CD8-positive, alpha-beta memory T cell (primary cell): ENCODE measurements around the gene RAD51. TPM values are rescaled to one million over a fixed set of nuclear protein-coding genes. Genes with fewer than 3 reads are reported as not detected.

Experiments
- CTCF ChIA-PET: fragments of 350-600 bp; sonication (Branson Sonifier 250); formaldehyde crosslinking; loops from one replicate; lab custom pipeline; 2021; ENCODE audit warnings: antibody characterized with exemption; lab: Charles Lee
- POLR2A ChIA-PET: fragments of 350-600 bp; sonication (Branson Sonifier 250); formaldehyde crosslinking; loops from one replicate; lab custom pipeline; 2021; ENCODE audit warnings: antibody characterized with exemption; lab: Charles Lee
- DNase-seq, 5 donors: peaks; one replicate each; pipeline versions ENCODE4 v3.0.0 to v3.0.0-alpha.2; 2020 to 2022; ENCODE audit warnings: mixed read lengths in 1 of 5
- H3K27ac ChIP-seq: one replicate; pipeline ENCODE4 v1.7.0; 2013; ENCODE audit warnings: low read depth, mild to moderate bottlenecking, low read length, moderate library complexity
- H3K27me3 ChIP-seq: 2 replicates; pipeline ENCODE4 v1.7.0; 2013; ENCODE audit warnings: low read length, mild to moderate bottlenecking; ENCODE audit not compliant: insufficient read depth, poor library complexity, severe bottlenecking
- H3K36me3 ChIP-seq: 2 replicates; pipeline ENCODE4 v1.7.0; 2013; ENCODE audit warnings: mild to moderate bottlenecking, low read length, moderate library complexity; ENCODE audit not compliant: insufficient read depth
- H3K4me1 ChIP-seq: 2 replicates; pipeline ENCODE4 v1.7.0; 2013; ENCODE audit warnings: mild to moderate bottlenecking, low read length, moderate library complexity; ENCODE audit not compliant: insufficient read depth
- H3K4me3 ChIP-seq: 2 replicates; pipeline ENCODE4 v1.7.0; 2013; ENCODE audit warnings: mild to moderate bottlenecking, low read length
- H3K9me3 ChIP-seq: 2 replicates; pipeline ENCODE4 v1.7.0; 2013; ENCODE audit warnings: mild to moderate bottlenecking, low read length
- H3K27ac Mint-ChIP-seq, 8 donors: one replicate each; pipeline ENCODE4 v1.8.0; 2020 to 2021; ENCODE audit warnings: mixed read lengths in 8 of 8, mild to moderate bottlenecking in 6 of 8, inconsistent platforms in 3 of 8, moderate library complexity in 3 of 8
- H3K27me3 Mint-ChIP-seq, 2 donors: one replicate each; pipeline ENCODE4 v1.8.0; 2020 to 2021; ENCODE audit warnings: mixed read lengths in 2 of 2, mild to moderate bottlenecking in 1 of 2, moderate library complexity in 1 of 2
- H3K36me3 Mint-ChIP-seq, 3 donors: one replicate each; pipeline ENCODE4 v1.8.0; 2020 to 2021; ENCODE audit warnings: mixed read lengths in 3 of 3, inconsistent platforms in 1 of 3, mild to moderate bottlenecking in 1 of 3
- H3K4me1 Mint-ChIP-seq, 3 donors: one replicate each; pipeline ENCODE4 v1.8.0; 2020 to 2021; ENCODE audit warnings: mixed read lengths in 3 of 3, inconsistent platforms in 1 of 3, mild to moderate bottlenecking in 1 of 3
- H3K4me3 Mint-ChIP-seq, 7 donors: one replicate each; pipeline ENCODE4 v1.8.0; 2020 to 2021; ENCODE audit warnings: mixed read lengths in 7 of 7, mild to moderate bottlenecking in 6 of 7, moderate library complexity in 4 of 7, inconsistent platforms in 2 of 7
- H3K9me3 Mint-ChIP-seq, 5 donors: one replicate each; pipeline ENCODE4 v1.8.0; 2020 to 2022; ENCODE audit warnings: mixed read lengths in 5 of 5, mild to moderate bottlenecking in 3 of 5, moderate library complexity in 2 of 5, inconsistent platforms in 1 of 5
- polyA plus RNA-seq: library from polyadenylated mRNA; unstranded; fragments of 300-500 nt; fragmentation: Illumina TruSeq; gene quantifications from one replicate; pipeline ENCODE4 v1.2.3, GENCODE V29; 2021
- total RNA-seq, 2 experiments: library from RNA; stranded (reverse); gene quantifications; one replicate each; pipeline ENCODE4 v1.2.3, GENCODE V29; 2021

RAD51 gene
- total and polyA plus RNA-seq, 3 experiments from 2014 or later: 1.7 to 57.6 (median 54.3) TPM

GRCh38 chr15:40696228-40696627 lies 1.3 kb downstream of the RAD51 start:
- peaks cover 19 to 28% (median 20%) of the 10 kb centered on the region in 3 donors for H3K4me1 Mint-ChIP-seq
- no peaks in the 10 kb centered on the region for H3K27me3 ChIP-seq
- peak overlapping the region in 3 of 8 donors; percentile 35 to 97 (median 79) for H3K27ac Mint-ChIP-seq
- no peaks in the 10 kb centered on the region for H3K27me3 Mint-ChIP-seq
- H3K4me1 ChIP-seq: peaks cover 8% of the 10 kb centered on the region
- H3K36me3 Mint-ChIP-seq: peaks cover 0 to 26% (median 0%) of the 10 kb centered on the region in 3 donors
- no peak overlapping the region for H3K4me3 ChIP-seq
- H3K36me3 ChIP-seq: no peaks in the 10 kb centered on the region
- DNase-seq: no peak
- H3K9me3 ChIP-seq: no peaks in the 10 kb centered on the region
- POLR2A ChIA-PET: no interaction called here
- CTCF ChIA-PET: interaction anchor here (1.3 to 3.9 kb wide), 2 partner anchors 87 to 198 kb away, joined by 3 to 16 read pairs; partner anchors contain the start of gene VPS18
- H3K27ac ChIP-seq: no peak overlapping the region
- peak overlapping the region; percentile 33 to 99 (median 96) for H3K4me3 Mint-ChIP-seq
- no peaks in the 10 kb centered on the region for H3K9me3 Mint-ChIP-seq

DNA sequence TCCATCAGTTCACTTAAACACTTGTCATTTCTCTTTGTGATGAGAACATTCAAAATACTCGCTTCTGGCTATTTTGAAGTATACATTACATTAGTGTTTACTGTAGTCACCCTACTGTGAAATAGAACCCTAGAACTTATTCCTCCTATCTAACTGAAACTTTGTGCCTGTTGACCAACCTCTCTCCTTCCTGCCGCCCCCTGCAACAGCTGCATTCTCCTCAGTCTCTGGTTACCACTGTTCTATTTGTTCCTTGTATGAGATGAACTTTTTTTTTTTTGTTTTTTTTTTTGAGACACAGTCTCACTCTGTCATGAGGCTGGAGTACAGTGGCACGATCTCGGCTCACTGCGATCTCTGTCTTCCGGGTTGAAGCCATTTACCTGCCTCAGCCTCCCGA lies 2.9 kb downstream of the RAD51 start:
- Mint-ChIP-seq H3K36me3 (peaks cover 0 to 16% (median 0%) of the 10 kb centered on the region in 3 donors), H3K27me3 (no peaks in the 10 kb centered on the region), H3K4me3 (peak overlapping the region in 3 of 7 donors; percentile 21 to 57 (median 44)), H3K9me3 (no peaks in the 10 kb centered on the region), H3K4me1 (peaks cover 16 to 24% (median 19%) of the 10 kb centered on the region in 3 donors), H3K27ac (peak overlapping the region in 3 of 8 donors; percentile 8 to 41 (median 37))
- Histone ChIP-seq H3K9me3 (no peaks in the 10 kb centered on the region), H3K4me3 (no peak overlapping the region), H3K36me3 (no peaks in the 10 kb centered on the region), H3K4me1 (peaks cover 8% of the 10 kb centered on the region), H3K27me3 (no peaks in the 10 kb centered on the region), H3K27ac (no peak overlapping the region)
- no peak for DNase-seq
- ChIA-PET CTCF (no interaction called here), POLR2A (no interaction called here)

DNA sequence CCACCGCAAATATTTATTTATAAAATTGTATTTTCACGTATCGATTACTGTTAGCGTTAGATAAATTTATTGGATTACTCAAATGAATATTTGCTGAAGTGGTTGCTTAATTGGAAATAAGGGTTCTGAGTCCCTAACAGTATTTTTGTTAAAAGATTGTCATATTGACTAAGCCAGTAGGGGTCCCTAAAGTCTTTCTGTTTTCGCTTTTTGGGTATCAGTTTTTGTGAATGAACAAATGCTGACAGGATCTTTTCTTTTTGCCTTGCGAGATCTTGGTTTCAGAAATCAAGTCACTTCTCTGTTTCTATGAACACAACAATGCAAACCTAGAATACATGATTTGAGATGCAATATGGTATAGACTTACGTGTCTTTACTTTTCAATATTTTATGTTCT lies 7.1 kb downstream of the RAD51 start:
- Histone ChIP-seq H3K27ac (no peak overlapping the region), H3K27me3 (no peaks in the 10 kb centered on the region), H3K9me3 (no peaks in the 10 kb centered on the region), H3K36me3 (no peaks in the 10 kb centered on the region), H3K4me3 (no peak overlapping the region), H3K4me1 (no peaks in the 10 kb centered on the region)
- Mint-ChIP-seq H3K4me1 (no peaks in the 10 kb centered on the region), H3K9me3 (no peaks in the 10 kb centered on the region), H3K36me3 (peaks cover 0 to 3% (median 0%) of the 10 kb centered on the region in 3 donors), H3K27ac (no peak overlapping the region), H3K4me3 (no peak overlapping the region), H3K27me3 (no peaks in the 10 kb centered on the region)
- POLR2A ChIA-PET: no interaction called here
- CTCF ChIA-PET: interaction anchor here (1.4 kb wide), 1 partner anchor 83 kb away, joined by 3 read pairs; no protein-coding TSS in a partner anchor
- DNase-seq: peak in 2 of 5 donors; percentile 7 to 11

DNA sequence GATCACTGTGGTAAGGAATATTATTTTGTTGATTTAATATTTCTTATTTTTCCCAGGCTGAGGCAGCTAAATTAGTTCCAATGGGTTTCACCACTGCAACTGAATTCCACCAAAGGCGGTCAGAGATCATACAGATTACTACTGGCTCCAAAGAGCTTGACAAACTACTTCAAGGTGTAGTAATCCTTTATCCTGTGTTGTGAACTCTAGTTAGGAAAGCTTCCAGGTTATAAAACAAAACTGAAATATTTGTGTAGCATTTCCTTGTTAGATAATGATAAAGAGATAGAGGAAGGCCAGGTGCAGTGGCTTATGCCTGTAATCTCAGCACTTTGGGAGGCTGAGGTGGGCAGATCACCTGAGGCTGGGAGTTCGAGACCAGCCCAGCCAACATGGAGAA lies 11.1 kb downstream of the RAD51 start:
- Histone ChIP-seq H3K9me3 (no peaks in the 10 kb centered on the region), H3K27me3 (no peaks in the 10 kb centered on the region), H3K36me3 (no peaks in the 10 kb centered on the region), H3K27ac (no peak overlapping the region), H3K4me3 (no peak overlapping the region), H3K4me1 (no peaks in the 10 kb centered on the region)
- POLR2A ChIA-PET: no interaction called here
- Mint-ChIP-seq H3K27me3 (no peaks in the 10 kb centered on the region), H3K4me3 (no peak overlapping the region), H3K4me1 (no peaks in the 10 kb centered on the region), H3K36me3 (peaks cover 0 to 7% (median 0%) of the 10 kb centered on the region in 3 donors), H3K27ac (no peak overlapping the region), H3K9me3 (no peaks in the 10 kb centered on the region)
- CTCF ChIA-PET: interaction anchor here (1.5 kb wide), 1 partner anchor 101 kb away, joined by 3 read pairs; the partner anchor contains the start of genes DNAJC17 and ZFYVE19
- DNase-seq: no peak

DNA sequence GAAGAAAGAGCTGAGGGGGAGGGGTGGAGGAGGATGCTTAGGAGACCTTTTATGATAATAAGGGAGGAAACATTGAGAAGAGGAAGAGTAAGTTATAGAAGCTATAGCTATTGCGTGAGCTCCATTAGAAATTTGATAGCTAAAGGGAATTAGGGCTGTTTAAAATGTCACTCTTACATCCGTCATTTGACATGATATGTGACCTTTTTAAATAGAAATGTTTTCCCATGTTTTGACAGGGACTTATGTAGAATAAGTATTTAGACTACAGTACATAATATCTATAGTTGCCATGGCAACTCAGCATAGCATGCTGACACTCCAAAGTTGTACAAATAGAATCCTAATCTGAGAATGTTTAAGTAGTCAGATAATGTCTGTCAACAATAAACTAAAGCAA lies 19.2 kb downstream of the RAD51 start:
- H3K27ac ChIP-seq: no peak overlapping the region
- H3K4me1 ChIP-seq: no peaks in the 10 kb centered on the region
- H3K36me3 Mint-ChIP-seq: peaks cover 0 to 4% (median 0%) of the 10 kb centered on the region in 3 donors
- no peaks in the 10 kb centered on the region for H3K9me3 Mint-ChIP-seq
- H3K27me3 Mint-ChIP-seq: no peaks in the 10 kb centered on the region
- H3K27ac Mint-ChIP-seq: no peak overlapping the region
- H3K4me3 ChIP-seq: no peak overlapping the region
- no peaks in the 10 kb centered on the region for H3K36me3 ChIP-seq
- ChIA-PET CTCF (interaction anchor here (1.8 kb wide), 1 partner anchor 17 kb away, joined by 3 read pairs; no protein-coding TSS in a partner anchor), POLR2A (no interaction called here)
- H3K27me3 ChIP-seq: no peaks in the 10 kb centered on the region
- no peaks in the 10 kb centered on the region for H3K4me1 Mint-ChIP-seq
- no peaks in the 10 kb centered on the region for H3K9me3 ChIP-seq
- no peak overlapping the region for H3K4me3 Mint-ChIP-seq
- DNase-seq: no peak

- H3K9me3 Mint-ChIP-seq: no peaks in the 10 kb centered on the region
- Histone ChIP-seq H3K4me3 (no peak overlapping the region), H3K9me3 (no peaks in the 10 kb centered on the region), H3K27ac (no peak overlapping the region), H3K27me3 (no peaks in the 10 kb centered on the region), H3K4me1 (no peaks in the 10 kb centered on the region), H3K36me3 (no peaks in the 10 kb centered on the region)
- POLR2A ChIA-PET: no interaction called here
- no peak overlapping the region for H3K4me3 Mint-ChIP-seq
- no peaks in the 10 kb centered on the region for H3K27me3 Mint-ChIP-seq
- DNase-seq: no peak
- H3K36me3 Mint-ChIP-seq: no peaks in the 10 kb centered on the region
- CTCF ChIA-PET: no interaction called here
- H3K4me1 Mint-ChIP-seq: no peaks in the 10 kb centered on the region
- peak overlapping the region in 1 of 8 donors; percentile 38 for H3K27ac Mint-ChIP-seq
Observed at GRCh38 chr15:40716165-40716564, 21.2 kb downstream of the RAD51 start.

DNA sequence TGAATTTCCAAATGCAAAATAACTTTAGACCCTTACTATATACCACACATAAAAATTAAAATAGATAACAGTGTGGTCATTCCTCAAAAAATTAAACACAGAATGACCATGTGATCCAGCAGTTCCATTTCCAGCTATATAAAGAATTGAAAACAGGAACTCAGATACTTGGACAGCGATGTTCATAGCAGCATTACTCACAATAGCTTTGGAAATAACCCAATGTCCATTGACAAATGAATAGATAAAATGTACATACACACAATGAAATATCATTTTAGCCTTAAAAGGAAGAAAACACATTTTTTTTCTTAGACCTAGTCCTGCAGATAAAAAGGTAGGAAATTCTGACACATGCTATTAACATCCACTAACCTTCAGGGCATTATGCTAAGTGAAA lies 26.7 kb downstream of the RAD51 start:
- Histone ChIP-seq H3K9me3 (no peaks in the 10 kb centered on the region), H3K4me1 (no peaks in the 10 kb centered on the region), H3K27ac (no peak overlapping the region), H3K27me3 (no peaks in the 10 kb centered on the region), H3K4me3 (no peak overlapping the region), H3K36me3 (no peaks in the 10 kb centered on the region)
- CTCF ChIA-PET: no interaction called here
- H3K27me3 Mint-ChIP-seq: no peaks in the 10 kb centered on the region
- no peak for DNase-seq
- H3K36me3 Mint-ChIP-seq: no peaks in the 10 kb centered on the region
- H3K4me3 Mint-ChIP-seq: no peak overlapping the region
- H3K4me1 Mint-ChIP-seq: peaks cover 0 to 5% (median 0%) of the 10 kb centered on the region in 3 donors
- POLR2A ChIA-PET: no interaction called here
- H3K27ac Mint-ChIP-seq: no peak overlapping the region
- H3K9me3 Mint-ChIP-seq: no peaks in the 10 kb centered on the region

DNA sequence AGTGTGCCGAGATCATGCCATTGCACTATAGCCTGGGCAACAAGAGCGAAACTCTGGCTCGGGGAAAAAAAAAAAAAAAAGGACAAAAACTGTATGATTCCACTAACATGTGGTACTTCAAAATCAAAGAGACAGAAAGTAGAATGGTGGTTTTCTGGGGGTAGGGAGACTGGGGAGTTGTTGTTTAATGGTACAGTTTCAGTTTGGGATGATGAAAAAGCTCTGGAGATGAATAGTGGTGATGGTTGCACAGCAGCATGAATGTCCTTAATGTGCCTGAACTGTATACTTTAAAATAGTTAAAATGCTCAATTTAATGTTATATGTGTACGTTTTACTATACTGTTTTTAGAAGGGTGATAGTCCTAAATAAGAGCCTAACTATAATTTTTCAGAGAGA lies 27.4 kb downstream of the RAD51 start:
- Histone ChIP-seq H3K9me3 (no peaks in the 10 kb centered on the region), H3K27me3 (no peaks in the 10 kb centered on the region), H3K36me3 (no peaks in the 10 kb centered on the region), H3K4me1 (no peaks in the 10 kb centered on the region), H3K27ac (no peak overlapping the region), H3K4me3 (no peak overlapping the region)
- Mint-ChIP-seq H3K4me1 (peaks cover 0 to 5% (median 0%) of the 10 kb centered on the region in 3 donors), H3K27me3 (no peaks in the 10 kb centered on the region), H3K36me3 (no peaks in the 10 kb centered on the region), H3K27ac (peak overlapping the region in 2 of 8 donors; percentile 1 to 2), H3K9me3 (no peaks in the 10 kb centered on the region), H3K4me3 (no peak overlapping the region)
- CTCF ChIA-PET: interaction anchor here (0.8 kb wide), 1 partner anchor 19 kb away, joined by 3 read pairs; no protein-coding TSS in a partner anchor
- POLR2A ChIA-PET: no interaction called here
- no peak for DNase-seq
